Inflammatory macrophage treated with lipopolysaccharide for 1 hour (primary cell): Measurements from ENCODE around the gene CNTF.
A peak's percentile ranks its signal among the peaks of the same experiment; 100 is the strongest.

Experiments used
- DNase-seq, 2 donors: peaks; one replicate each; pipeline ENCODE4 v3.0.0-alpha.2; 2020 to 2022

CNTF gene

GRCh38 chr11:58645854-58646253 lies 23.4 kb downstream of the CNTF start:
- no peak for DNase-seq

GRCh38 chr11:58647141-58647699 lies 24.8 kb downstream of the CNTF start:
- no peak for DNase-seq

GRCh38 chr11:58647866-58648265 lies 25.4 kb downstream of the CNTF start:
- no peak for DNase-seq

GRCh38 chr11:58649623-58650022 lies 27.2 kb downstream of the CNTF start:
- no peak for DNase-seq

- DNase-seq, result no peak
Observed at GRCh38 chr11:58650496-58650895, 28.0 kb downstream of the CNTF start.

- no peak for DNase-seq
Observed at GRCh38 chr11:58652726-58653280, 30.3 kb downstream of the CNTF start.

GRCh38 chr11:58654079-58654907 lies 31.8 kb downstream of the CNTF start:
- peak; percentile 43 to 79 for DNase-seq

GRCh38 chr11:58654908-58655296 lies 32.4 kb downstream of the CNTF start:
- DNase-seq, result no peak

- no peak for DNase-seq
Observed at GRCh38 chr11:58656348-58656747, 33.9 kb downstream of the CNTF start.

GRCh38 chr11:58658623-58659022 lies 36.2 kb downstream of the CNTF start:
- DNase-seq, result no peak

GRCh38 chr11:58659404-58659803 lies 36.9 kb downstream of the CNTF start:
- DNase-seq, result no peak

GRCh38 chr11:58659910-58660570 lies 37.6 kb downstream of the CNTF start:
- no peak for DNase-seq

- no peak for DNase-seq
Observed at GRCh38 chr11:58671983-58672633, 49.6 kb downstream of the CNTF start.

- DNase-seq, result no peak
Observed at GRCh38 chr11:58674609-58675008, 52.1 kb downstream of the CNTF start.
